Measurements from ENCODE around the gene GRAMD1B.

DNA sequence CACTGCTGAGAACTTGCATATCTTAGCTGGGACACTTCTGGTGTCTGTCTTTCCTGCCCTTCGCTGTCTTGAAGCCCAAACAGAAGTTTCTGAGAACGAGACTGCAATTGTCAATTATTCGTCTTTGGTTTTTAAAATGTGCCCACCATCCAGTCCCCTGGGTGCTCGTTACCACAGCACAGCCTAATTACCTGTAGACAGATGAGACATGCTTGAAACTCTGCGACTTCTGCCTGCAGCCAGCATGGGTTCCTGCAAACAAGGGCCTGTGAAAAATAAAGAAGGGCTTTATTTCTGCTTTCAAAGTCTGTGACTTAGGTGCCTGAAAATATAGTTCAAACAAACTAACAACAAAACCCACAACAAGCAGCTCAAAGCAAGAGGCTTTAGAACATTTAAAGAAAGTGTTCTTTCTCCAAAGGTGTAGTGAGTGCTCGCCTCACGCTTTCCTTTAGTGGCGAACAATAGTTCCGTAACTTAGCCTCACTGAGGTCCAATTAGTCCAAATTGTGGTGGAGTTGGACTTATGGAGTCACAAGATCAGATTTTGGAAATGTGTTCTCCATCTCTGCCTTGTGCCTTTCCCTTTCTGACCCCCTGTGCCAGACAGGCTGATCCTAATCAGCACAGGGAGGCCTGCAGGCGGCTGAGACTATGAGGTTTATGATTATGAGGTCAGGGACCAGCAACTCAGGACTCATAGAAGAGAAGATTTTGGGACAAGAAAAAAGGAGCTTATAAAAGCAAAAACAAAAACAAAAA, 20.4 kb upstream of the GRAMD1B start:
- TF ChIP-seq, protein P1, sequence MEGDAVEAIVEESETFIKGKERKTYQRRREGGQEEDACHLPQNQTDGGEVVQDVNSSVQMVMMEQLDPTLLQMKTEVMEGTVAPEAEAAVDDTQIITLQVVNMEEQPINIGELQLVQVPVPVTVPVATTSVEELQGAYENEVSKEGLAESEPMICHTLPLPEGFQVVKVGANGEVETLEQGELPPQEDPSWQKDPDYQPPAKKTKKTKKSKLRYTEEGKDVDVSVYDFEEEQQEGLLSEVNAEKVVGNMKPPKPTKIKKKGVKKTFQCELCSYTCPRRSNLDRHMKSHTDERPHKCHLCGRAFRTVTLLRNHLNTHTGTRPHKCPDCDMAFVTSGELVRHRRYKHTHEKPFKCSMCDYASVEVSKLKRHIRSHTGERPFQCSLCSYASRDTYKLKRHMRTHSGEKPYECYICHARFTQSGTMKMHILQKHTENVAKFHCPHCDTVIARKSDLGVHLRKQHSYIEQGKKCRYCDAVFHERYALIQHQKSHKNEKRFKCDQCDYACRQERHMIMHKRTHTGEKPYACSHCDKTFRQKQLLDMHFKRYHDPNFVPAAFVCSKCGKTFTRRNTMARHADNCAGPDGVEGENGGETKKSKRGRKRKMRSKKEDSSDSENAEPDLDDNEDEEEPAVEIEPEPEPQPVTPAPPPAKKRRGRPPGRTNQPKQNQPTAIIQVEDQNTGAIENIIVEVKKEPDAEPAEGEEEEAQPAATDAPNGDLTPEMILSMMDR (IDR thresholded peaks at IDR 0.05): no peak
- TF ChIP-seq POLR2A (IDR thresholded peaks at IDR 0.05): no peak

Measured in esophagus squamous epithelium (tissue), 4 donors.